Measurements from ENCODE around the gene F2RL3.

DNA sequence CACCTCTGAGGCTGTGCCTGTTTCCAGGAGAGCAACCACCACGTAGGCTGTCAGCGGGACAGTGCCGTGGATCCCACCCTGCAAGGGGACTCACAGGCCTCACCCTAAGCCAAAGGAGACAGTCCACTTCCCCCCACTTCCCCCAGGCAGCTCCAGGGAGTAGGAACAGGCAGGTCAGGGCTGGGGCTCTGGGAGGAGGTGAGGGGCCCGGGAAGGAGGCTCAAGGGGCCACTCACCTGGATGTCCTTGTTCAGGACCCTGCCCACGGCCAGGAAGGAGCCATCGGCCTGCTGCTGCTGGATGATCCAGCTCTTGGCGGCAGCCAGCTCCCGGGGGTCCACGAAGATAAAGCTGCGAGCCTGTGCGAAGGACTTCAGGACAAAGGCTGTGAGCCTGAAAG lies 25.6 kb downstream of the F2RL3 start:
- TF ChIP-seq CTCF (IDR thresholded peaks at IDR 0.05), result no peak
- TF ChIP-seq POLR2A (IDR thresholded peaks at IDR 0.05), result no peak
- no peak for TF ChIP-seq EP300 (IDR thresholded peaks at IDR 0.05)
- no peak for TF ChIP-seq POLR2AphosphoS5 (IDR thresholded peaks at IDR 0.05)

Data from sigmoid colon (tissue), 4 donors.